H1 (cell line): Measurements from ENCODE around the gene GPR156. TPM values are rescaled to one million over a fixed set of nuclear protein-coding genes. Genes with fewer than 3 reads are reported as not detected.

Source experiments
- CTCF ChIA-PET: fragments of 300-600 bp; sonication (Branson Sonifier 250); formaldehyde crosslinking; loops from one replicate; lab custom pipeline; 2021; ENCODE audit not compliant: partially characterized antibody; lab: Charles Lee
- POLR2A ChIA-PET: fragments of 300-600 bp; sonication (Branson Sonifier 250); formaldehyde crosslinking; loops from one replicate; lab custom pipeline; 2021; ENCODE audit warnings: inconsistent platforms; ENCODE audit not compliant: partially characterized antibody; lab: Charles Lee
- DNase-seq, 2 experiments: peaks; one replicate each; pipeline versions ENCODE4 v3.0.0 to v3.0.0-alpha.2; 2010 to 2022; ENCODE audit warnings: low spot score in 2 of 2, low read depth in 1 of 2, mixed read lengths in 1 of 2
- FAIRE-seq: peaks from 2 replicates; lab custom pipeline; 2011; peaks lifted over from hg19 to GRCh38; lab: Jason Lieb, UNC
- H2AFZ ChIP-seq: 2 replicates; pipeline ENCODE4 v1.8.1; 2012; ENCODE audit warnings: low read length, inconsistent platforms
- H2AK5ac ChIP-seq: 2 replicates; pipeline ENCODE4 v1.6.1; 2013; ENCODE audit warnings: low read depth, low read length
- H2BK120ac ChIP-seq: replicated peaks from 2 replicates; pipeline ENCODE3; 2013; ENCODE audit warnings: low read depth, low read length, inconsistent platforms
- H2BK12ac ChIP-seq: 2 replicates; pipeline ENCODE4 v1.6.1; 2013; ENCODE audit warnings: low read depth, low read length
- H2BK15ac ChIP-seq: 2 replicates; pipeline ENCODE4 v1.6.1; 2013; ENCODE audit warnings: low read length
- H2BK20ac ChIP-seq: 2 replicates; pipeline ENCODE4 v1.6.1; 2013; ENCODE audit warnings: low read length
- H2BK5ac ChIP-seq: 2 replicates; pipeline ENCODE4 v1.6.1; 2013; ENCODE audit warnings: low read depth, low read length
- H3K14ac ChIP-seq: 2 replicates; pipeline ENCODE4 v1.6.1; 2013; ENCODE audit warnings: inconsistent platforms; ENCODE audit not compliant: insufficient read length
- H3K18ac ChIP-seq: 2 replicates; pipeline ENCODE4 v1.6.1; 2013; ENCODE audit warnings: low read length; ENCODE audit errors: extremely low read depth
- H3K23ac ChIP-seq: 2 replicates; pipeline ENCODE4 v1.6.1; 2013; ENCODE audit warnings: inconsistent platforms; ENCODE audit not compliant: insufficient read length
- H3K23me2 ChIP-seq: 2 replicates; pipeline ENCODE4 v1.6.1; 2013; ENCODE audit warnings: low read depth, low read length
- H3K27ac ChIP-seq: 2 replicates; pipeline ENCODE4 v1.6.1; 2011; ENCODE audit warnings: low read depth, low read length, inconsistent platforms
- H3K27me3 ChIP-seq, 4 experiments: replicated peaks in 1 of 4; 1 replicate in 1 of 4; 2 replicates in 3 of 4; pipeline versions ENCODE4 v1.6.1 to v1.8.1; 2011 to 2013; ENCODE audit warnings: low read length in 3 of 4, mild to moderate bottlenecking in 3 of 4, inconsistent platforms in 2 of 4, mixed read lengths in 2 of 4, moderate library complexity in 1 of 4; ENCODE audit not compliant: control insufficient read depth in 3 of 4, insufficient read depth in 3 of 4; ENCODE audit errors: extremely low read depth in 1 of 4
- H3K36me3 ChIP-seq, 4 experiments: 2 replicates each; pipeline versions ENCODE4 v1.6.1 to v1.8.1; 2011 to 2013; ENCODE audit warnings: mild to moderate bottlenecking in 4 of 4, low read length in 3 of 4, moderate library complexity in 2 of 4, control low read depth in 1 of 4, inconsistent platforms in 1 of 4; ENCODE audit not compliant: insufficient read depth in 4 of 4, control insufficient read depth in 2 of 4
- H3K4ac ChIP-seq: replicated peaks from 2 replicates; pipeline ENCODE3; 2013; ENCODE audit warnings: low read length, low read depth, mixed read lengths, inconsistent platforms; ENCODE audit not compliant: insufficient read length
- H3K4me1 ChIP-seq, 4 experiments: replicated peaks in 1 of 4; 1 replicate in 1 of 4; 2 replicates in 3 of 4; pipeline versions ENCODE4 v1.6.1 to v1.8.1; 2011 to 2013; ENCODE audit warnings: low read length in 3 of 4, inconsistent platforms in 2 of 4, mixed read lengths in 1 of 4; ENCODE audit not compliant: insufficient read depth in 4 of 4, control insufficient read depth in 3 of 4
- H3K4me2 ChIP-seq, 2 experiments: 2 replicates each; pipeline versions ENCODE4 v1.6.1 to v1.8.1; 2011 to 2013; ENCODE audit warnings: low read depth in 2 of 2, low read length in 2 of 2, control low read depth in 1 of 2, inconsistent platforms in 1 of 2, mild to moderate bottlenecking in 1 of 2; ENCODE audit not compliant: insufficient read depth in 1 of 2
- H3K4me3 ChIP-seq, 4 experiments: fragments of 200-600, 300-600 bp in 1 of 4; sonication (generic), shearing (Covaris generic), sonication (Bioruptor Twin) in 1 of 4; 2 replicates each; pipeline versions ENCODE4 v1.5.1 to v1.8.1; 2011 to 2016; ENCODE audit warnings: low read length in 4 of 4, low read depth in 3 of 4, control low read depth in 2 of 4, inconsistent platforms in 2 of 4, mild to moderate bottlenecking in 2 of 4, mixed read lengths in 1 of 4, moderate library complexity in 1 of 4; ENCODE audit not compliant: insufficient read depth in 2 of 4; ENCODE audit errors: extremely low read depth in 1 of 4
- H3K56ac ChIP-seq: replicated peaks from 2 replicates; pipeline ENCODE3; 2013; ENCODE audit warnings: low read depth, mild to moderate bottlenecking, mixed read lengths, low read length, inconsistent platforms; ENCODE audit not compliant: insufficient read length
- H3K79me1 ChIP-seq: 2 replicates; pipeline ENCODE4 v1.6.1; 2013; ENCODE audit warnings: low read depth, low read length, control low read depth
- H3K79me2 ChIP-seq, 2 experiments: 2 replicates each; pipeline versions ENCODE4 v1.6.1 to v1.8.1; 2012 to 2013; ENCODE audit warnings: low read length in 2 of 2, mild to moderate bottlenecking in 2 of 2, inconsistent platforms in 1 of 2; ENCODE audit not compliant: insufficient read depth in 2 of 2, control insufficient read depth in 1 of 2
- H3K9ac ChIP-seq, 4 experiments: replicated peaks in 1 of 4; 1 replicate in 1 of 4; 2 replicates in 3 of 4; pipeline versions ENCODE4 v1.6.1 to v1.8.1; 2011 to 2013; ENCODE audit warnings: low read depth in 3 of 4, low read length in 3 of 4, control low read depth in 2 of 4, mild to moderate bottlenecking in 2 of 4, moderate library complexity in 2 of 4, inconsistent platforms in 1 of 4; ENCODE audit errors: extremely low read depth in 1 of 4
- H3K9me3 ChIP-seq, 2 experiments: 2 replicates each; pipeline versions ENCODE4 v1.6.1 to v1.8.1; 2012 to 2013; ENCODE audit warnings: mild to moderate bottlenecking in 2 of 2, moderate library complexity in 2 of 2, control low read depth in 1 of 2, inconsistent platforms in 1 of 2, low read depth in 1 of 2, low read length in 1 of 2, mixed read lengths in 1 of 2; ENCODE audit not compliant: insufficient read depth in 2 of 2
- H4K20me1 ChIP-seq, 2 experiments: replicated peaks in 1 of 2; 2 replicates each; pipeline versions ENCODE3 to v1.8.1; 2011 to 2013; ENCODE audit warnings: inconsistent platforms in 2 of 2, low read length in 2 of 2, mild to moderate bottlenecking in 1 of 2; ENCODE audit not compliant: insufficient read depth in 2 of 2, control insufficient read depth in 1 of 2
- H4K5ac ChIP-seq: 2 replicates; pipeline ENCODE4 v1.6.1; 2013; ENCODE audit warnings: low read length, low read depth, mixed read lengths, inconsistent platforms; ENCODE audit not compliant: insufficient read length
- H4K8ac ChIP-seq: 2 replicates; pipeline ENCODE4 v1.8.0; 2013; ENCODE audit warnings: mild to moderate bottlenecking, moderate library complexity, low read length, inconsistent platforms; ENCODE audit not compliant: insufficient read depth; ENCODE audit errors: extremely low read depth
- H4K91ac ChIP-seq: replicated peaks from 2 replicates; pipeline ENCODE3; 2013; ENCODE audit warnings: low read length, mixed read lengths, inconsistent platforms; ENCODE audit not compliant: insufficient read length
- BCL11A ChIP-seq, 2 experiments: IDR thresholded peaks; one replicate each; pipeline ENCODE4 v1.6.1; 2011; ENCODE audit warnings: low read depth in 2 of 2, low read length in 2 of 2, mild to moderate bottlenecking in 2 of 2
- BRCA1 ChIP-seq: IDR thresholded peaks from 2 replicates; pipeline ENCODE4 v1.6.1; 2012; ENCODE audit warnings: low read depth, low read length, improper control_type of control experiment
- CBX5 ChIP-seq: fragments of 300-800, 300-1000 bp; sonication (generic); IDR thresholded peaks from 2 replicates; pipeline ENCODE4 v1.7.1; 2016; ENCODE audit warnings: antibody characterized with exemption, low read length, low read depth
- GABPA ChIP-seq: IDR thresholded peaks from 2 replicates; pipeline ENCODE4 v1.6.1; 2011; ENCODE audit warnings: mild to moderate bottlenecking, low read length, moderate library complexity, borderline replicate concordance; ENCODE audit not compliant: insufficient read depth
- HDAC6 ChIP-seq: IDR thresholded peaks from one replicate; pipeline ENCODE4 v1.7.1; 2012; ENCODE audit warnings: low read depth, mild to moderate bottlenecking, inconsistent platforms, low read length, moderate library complexity
- MAFK ChIP-seq: IDR thresholded peaks from 2 replicates; pipeline ENCODE4 v1.6.1; 2012; ENCODE audit warnings: low read depth, mild to moderate bottlenecking, improper control_type of control experiment, low read length
- PHF8 ChIP-seq: fragments of 200-600 bp; sonication (generic); conservative IDR thresholded peaks from 2 replicates; pipeline ENCODE4 v1.7.1; 2012; ENCODE audit warnings: low read depth, mild to moderate bottlenecking, inconsistent platforms, low read length, moderate library complexity
- POLR2A ChIP-seq, 2 experiments: IDR thresholded peaks; 1 replicate in 1 of 2; 2 replicates in 1 of 2; pipeline ENCODE4 v1.6.1; 2011; ENCODE audit warnings: low read depth in 2 of 2, low read length in 2 of 2, mild to moderate bottlenecking in 2 of 2; ENCODE audit errors: control extremely low read depth in 1 of 2
- POLR2AphosphoS5 ChIP-seq: IDR thresholded peaks from 2 replicates; pipeline ENCODE4 v1.6.1; 2011; ENCODE audit warnings: low read depth, low read length
- RAD21 ChIP-seq, 2 experiments: IDR thresholded peaks in 1 of 2; conservative IDR thresholded peaks in 1 of 2; 2 replicates each; pipeline ENCODE4 v1.6.1; 2011; ENCODE audit warnings: low read depth in 2 of 2, low read length in 2 of 2, improper control_type of control experiment in 1 of 2, inconsistent platforms in 1 of 2, mild to moderate bottlenecking in 1 of 2, moderate library complexity in 1 of 2
- RBBP5 ChIP-seq: IDR thresholded peaks from 2 replicates; pipeline ENCODE4 v1.7.1; 2012; ENCODE audit warnings: low read depth, mild to moderate bottlenecking, inconsistent platforms, low read length, moderate library complexity, borderline replicate concordance
- SIRT6 ChIP-seq: IDR thresholded peaks from one replicate; pipeline ENCODE4 v1.7.1; 2012; ENCODE audit warnings: low read length, inconsistent platforms
- SP1 ChIP-seq: IDR thresholded peaks from 2 replicates; pipeline ENCODE4 v1.6.1; 2011; ENCODE audit warnings: low read depth, low read length
- TBP ChIP-seq: IDR thresholded peaks from 2 replicates; pipeline ENCODE4 v1.6.1; 2011; ENCODE audit warnings: low read depth, low read length, improper control_type of control experiment
- USF2 ChIP-seq: IDR thresholded peaks from 2 replicates; pipeline ENCODE4 v1.6.1; 2011; ENCODE audit warnings: low read length, improper control_type of control experiment
- WGBS, 2 experiments: shearing (Covaris generic) in 1 of 2; methylation state at CpG; one replicate each; pipeline versions ENCODE4 v1.1.6 to v1.1.7; 2013 to 2015; ENCODE audit warnings: low lambda C conversion rate in 2 of 2, mixed read lengths in 2 of 2, inconsistent platforms in 1 of 2, low coverage in 1 of 2, missing lambda C conversion rate in 1 of 2; ENCODE audit not compliant: insufficient replicate concordance in 2 of 2, insufficient coverage in 1 of 2, insufficient read length in 1 of 2; ENCODE audit errors: extremely low coverage in 1 of 2, missing lambda C conversion rate in 1 of 2; 5-methylcytosine and 5-hydroxymethylcytosine counted together
- polyA plus RNA-seq, 7 experiments: library from polyadenylated mRNA; depleted of rRNA in 3 of 7; stranded (reverse) in 5 of 7; unstranded in 2 of 7; fragments of >200 nt in 5 of 7; fragments of 200-250 nt in 2 of 7; gene quantifications; 1 replicate in 5 of 7; 2 replicates in 1 of 7; 4 replicates in 1 of 7; pipeline versions ENCODE4 v1.2.1 to v1.2.3, GENCODE V29; 2011 to 2013; ENCODE audit warnings: missing spikeins in 2 of 7, mixed read lengths in 2 of 7
- total RNA-seq: library from RNA; stranded (reverse); fragmentation: NEBNext Ultra II Directional; extraction: Animal tissue kit (Norgen Biotek cat#: 25700); gene quantifications from 2 replicates; pipeline ENCODE4 v1.2.1, GENCODE V29; 2021

GPR156 gene
- total and polyA plus RNA-seq, 2 of the 8 experiments (the other 6 are each of a cell fraction or from before 2014, with no cell fraction given), result 1.6 to 1.8 TPM

DNA sequence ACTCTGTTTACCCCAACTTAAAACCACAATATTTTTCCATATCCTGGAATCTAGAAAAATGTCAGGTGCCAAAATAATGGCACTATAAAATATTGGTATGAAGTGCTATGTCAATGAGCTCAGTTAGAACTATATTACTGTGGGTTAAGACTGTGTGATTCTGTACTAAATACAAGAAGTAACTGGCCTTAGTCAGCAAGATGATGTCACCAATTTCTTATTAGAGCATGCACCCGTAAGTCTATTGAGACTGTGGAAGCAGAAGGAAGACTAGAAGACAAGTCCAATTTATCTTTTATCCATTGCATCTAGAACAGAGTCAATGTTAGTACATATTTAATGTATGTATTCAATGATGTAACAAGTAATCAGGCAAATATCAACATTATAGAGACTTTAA, 39.2 kb upstream of the GPR156 start:
- Histone ChIP-seq H2BK12ac (no peak overlapping the region), H3K79me2 (no peaks in the 10 kb centered on the region), H3K18ac (no peak overlapping the region), H3K4me1 (no peaks in the 10 kb centered on the region), H4K8ac (no peak overlapping the region), H3K36me3 (no peaks in the 10 kb centered on the region), H3K27ac (no peak overlapping the region), H3K4ac (no peak overlapping the region), H2BK120ac (no peak overlapping the region), H2BK5ac (no peak overlapping the region), H2BK20ac (no peak overlapping the region), H3K9me3 (no peaks in the 10 kb centered on the region), H3K23me2 (no peaks in the 10 kb centered on the region), H3K4me2 (no peak overlapping the region), H3K23ac (no peak overlapping the region), H2AK5ac (no peak overlapping the region), H3K4me3 (no peak overlapping the region), H2AFZ (no peak overlapping the region), H4K91ac (no peak overlapping the region), H3K9ac (no peak overlapping the region), H3K79me1 (no peaks in the 10 kb centered on the region), H4K20me1 (no peaks in the 10 kb centered on the region), H3K27me3 (no peaks in the 10 kb centered on the region), H4K5ac (no peak overlapping the region), H2BK15ac (no peak overlapping the region), H3K14ac (no peak overlapping the region), H3K56ac (no peak overlapping the region)
- DNase-seq, result no peak
- 92% methylated on average over 1 of the region's 1 CpG; no CpG with 5 or more reads in 1 of the 2 experiments for WGBS, 2 experiments
- FAIRE-seq, result no peak
- POLR2A ChIA-PET, result no interaction called here
- CTCF ChIA-PET, result no interaction called here
- TF ChIP-seq TBP (no peak), POLR2AphosphoS5 (no peak), RBBP5 (no peak), CBX5 (no peak), HDAC6 (no peak), MAFK (no peak), USF2 (no peak), BRCA1 (no peak), SP1 (no peak), RAD21 (IDR thresholded peaks at IDR 0.05 in 1 of 2, conservative IDR thresholded peaks at IDR 0.05 in 1 of 2; ENCODE audit: low read depth in 2 of 2, low read length in 2 of 2) (no peak), PHF8 (no peak), SIRT6 (no peak), GABPA (no peak), BCL11A (IDR thresholded peaks at IDR 0.05; ENCODE audit: low read depth in 2 of 2, low read length in 2 of 2) (no peak), POLR2A (IDR thresholded peaks at IDR 0.05; ENCODE audit: control extremely low read depth in 1 of 2, low read depth in 2 of 2, low read length in 2 of 2) (no peak)
